Osteocyte (in vitro differentiated cells): Measurements from ENCODE around the gene ZMYND10. TPM values are rescaled to one million over a fixed set of nuclear protein-coding genes. Genes with fewer than 3 reads are reported as not detected.

ENCODE experiments used
- DNase-seq: peaks from one replicate; pipeline ENCODE4 v3.0.0; 2021; ENCODE audit warnings: mixed read lengths; ENCODE audit not compliant: unreplicated experiment; ENCODE audit errors: extremely low spot score
- H3K27ac Mint-ChIP-seq: one replicate; pipeline ENCODE4 v1.8.0; 2021; ENCODE audit warnings: mild to moderate bottlenecking, mixed read lengths; ENCODE audit not compliant: unreplicated experiment
- H3K27me3 Mint-ChIP-seq: one replicate; pipeline ENCODE4 v1.8.0; 2021; ENCODE audit warnings: mixed read lengths; ENCODE audit not compliant: unreplicated experiment
- H3K36me3 Mint-ChIP-seq: one replicate; pipeline ENCODE4 v1.8.0; 2021; ENCODE audit warnings: mixed read lengths; ENCODE audit not compliant: unreplicated experiment
- H3K4me1 Mint-ChIP-seq: one replicate; pipeline ENCODE4 v1.8.0; 2021; ENCODE audit warnings: mixed read lengths; ENCODE audit not compliant: unreplicated experiment
- H3K4me3 Mint-ChIP-seq: one replicate; pipeline ENCODE4 v1.8.0; 2021; ENCODE audit warnings: mild to moderate bottlenecking, moderate library complexity, mixed read lengths; ENCODE audit not compliant: unreplicated experiment
- H3K9me3 Mint-ChIP-seq: one replicate; pipeline ENCODE4 v1.8.0; 2021; ENCODE audit warnings: mixed read lengths; ENCODE audit not compliant: unreplicated experiment
- CTCF ChIP-seq: fragments of 200-600 bp; sonication (generic); IDR thresholded peaks from 2 replicates; pipeline ENCODE4 v1.5.0; 2021; ENCODE audit warnings: antibody characterized with exemption, mild to moderate bottlenecking, moderate library complexity
- total RNA-seq: library from RNA; stranded (reverse); gene quantifications from 2 replicates; pipeline ENCODE4 v1.2.1, GENCODE V29; 2021

The ZMYND10 gene
- total RNA-seq, 1 donor from 2014 or later: 1.6 TPM

- no peak for TF ChIP-seq CTCF
Measured at GRCh38 chr3:50381383-50381782, 35.9 kb upstream of the ZMYND10 start.

GRCh38 chr3:50380405-50381085, 35.0 kb upstream of the ZMYND10 start:
- no peak overlapping the region for H3K4me3 Mint-ChIP-seq
- H3K27me3 Mint-ChIP-seq: peaks cover 9% of the 10 kb centered on the region
- no peak for DNase-seq
- no peaks in the 10 kb centered on the region for H3K36me3 Mint-ChIP-seq
- peaks cover 4% of the 10 kb centered on the region for H3K4me1 Mint-ChIP-seq
- TF ChIP-seq CTCF: no peak
- no peak overlapping the region for H3K27ac Mint-ChIP-seq
- no peaks in the 10 kb centered on the region for H3K9me3 Mint-ChIP-seq

More at GRCh38 chr3:50381383-50381782, 35.9 kb upstream of the ZMYND10 start:
- Mint-ChIP-seq H3K4me3 (no peak overlapping the region), H3K4me1 (peaks cover 4% of the 10 kb centered on the region), H3K9me3 (no peaks in the 10 kb centered on the region), H3K27ac (no peak overlapping the region), H3K27me3 (peaks cover 9% of the 10 kb centered on the region), H3K36me3 (no peaks in the 10 kb centered on the region)
- no peak for DNase-seq

DNA sequence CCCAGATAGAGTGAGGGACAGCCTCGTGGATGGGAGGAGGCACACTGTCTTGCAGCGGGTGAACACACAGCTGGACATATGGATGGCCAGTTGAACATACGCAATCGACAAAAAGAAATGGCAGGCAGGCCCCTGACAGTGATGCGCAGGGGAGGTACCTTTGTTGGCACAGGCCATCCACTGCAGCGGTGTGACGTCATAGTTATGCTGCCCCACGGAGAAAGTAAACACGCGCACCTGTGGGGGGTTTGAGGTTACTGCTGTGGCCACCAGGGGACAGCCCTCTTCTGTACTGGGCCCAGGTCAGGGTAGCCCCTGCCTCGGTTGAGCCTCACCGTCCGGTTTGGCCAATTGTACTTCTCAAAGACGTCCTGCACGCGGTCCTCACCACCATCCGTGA, 33.2 kb upstream of the ZMYND10 start:
- H3K27ac Mint-ChIP-seq: no peak overlapping the region
- no peaks in the 10 kb centered on the region for H3K9me3 Mint-ChIP-seq
- no peak overlapping the region for H3K4me3 Mint-ChIP-seq
- DNase-seq: no peak
- peaks cover 7% of the 10 kb centered on the region for H3K27me3 Mint-ChIP-seq
- TF ChIP-seq CTCF: no peak
- H3K36me3 Mint-ChIP-seq: no peaks in the 10 kb centered on the region
- H3K4me1 Mint-ChIP-seq: peaks cover 4% of the 10 kb centered on the region

DNA sequence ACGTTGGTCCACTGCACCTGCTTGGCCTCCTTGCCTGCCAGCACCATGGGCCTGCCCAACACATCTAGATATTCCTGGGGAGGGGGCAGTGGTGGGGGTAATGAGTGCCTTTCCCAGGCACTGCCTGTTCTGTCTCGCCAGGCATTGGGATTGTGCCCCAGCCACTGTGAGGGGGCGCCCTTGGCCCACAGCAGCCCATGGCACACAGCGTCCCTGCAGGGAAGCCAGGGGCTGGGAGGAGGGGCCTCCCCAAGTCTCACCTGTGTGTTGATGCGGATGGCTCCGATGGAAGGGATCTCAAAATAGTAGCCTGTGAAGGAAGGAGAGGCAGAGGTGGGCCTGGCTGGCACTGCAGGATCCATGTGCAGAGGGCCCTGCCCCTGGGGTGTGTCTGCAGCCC, 32.5 kb upstream of the ZMYND10 start:
- Mint-ChIP-seq H3K4me3 (no peak overlapping the region), H3K27ac (no peak overlapping the region), H3K27me3 (peaks cover 9% of the 10 kb centered on the region), H3K36me3 (no peaks in the 10 kb centered on the region), H3K9me3 (no peaks in the 10 kb centered on the region), H3K4me1 (peaks cover 4% of the 10 kb centered on the region)
- DNase-seq: no peak
- TF ChIP-seq CTCF: no peak

- H3K9me3 Mint-ChIP-seq: no peaks in the 10 kb centered on the region
- TF ChIP-seq CTCF: no peak
- no peaks in the 10 kb centered on the region for H3K4me1 Mint-ChIP-seq
- H3K36me3 Mint-ChIP-seq: no peaks in the 10 kb centered on the region
- H3K27me3 Mint-ChIP-seq: peaks cover 8% of the 10 kb centered on the region
- no peak overlapping the region for H3K4me3 Mint-ChIP-seq
- H3K27ac Mint-ChIP-seq: no peak overlapping the region
- no peak for DNase-seq
Measured at GRCh38 chr3:50375258-50375931, 29.9 kb upstream of the ZMYND10 start.
